GM10266 (cell line): ENCODE measurements around the gene BLID.

Source experiments
- DNase-seq: peaks from one replicate; pipeline ENCODE4 v3.0.0; 2012; ENCODE audit errors: extremely low spot score
- CTCF ChIP-seq: IDR thresholded peaks from 2 replicates; pipeline ENCODE4 v1.5.1; 2012; ENCODE audit warnings: mild to moderate bottlenecking, low read depth; ENCODE audit not compliant: control insufficient read depth, insufficient read depth; ENCODE audit errors: missing control alignments

Gene BLID

DNA sequence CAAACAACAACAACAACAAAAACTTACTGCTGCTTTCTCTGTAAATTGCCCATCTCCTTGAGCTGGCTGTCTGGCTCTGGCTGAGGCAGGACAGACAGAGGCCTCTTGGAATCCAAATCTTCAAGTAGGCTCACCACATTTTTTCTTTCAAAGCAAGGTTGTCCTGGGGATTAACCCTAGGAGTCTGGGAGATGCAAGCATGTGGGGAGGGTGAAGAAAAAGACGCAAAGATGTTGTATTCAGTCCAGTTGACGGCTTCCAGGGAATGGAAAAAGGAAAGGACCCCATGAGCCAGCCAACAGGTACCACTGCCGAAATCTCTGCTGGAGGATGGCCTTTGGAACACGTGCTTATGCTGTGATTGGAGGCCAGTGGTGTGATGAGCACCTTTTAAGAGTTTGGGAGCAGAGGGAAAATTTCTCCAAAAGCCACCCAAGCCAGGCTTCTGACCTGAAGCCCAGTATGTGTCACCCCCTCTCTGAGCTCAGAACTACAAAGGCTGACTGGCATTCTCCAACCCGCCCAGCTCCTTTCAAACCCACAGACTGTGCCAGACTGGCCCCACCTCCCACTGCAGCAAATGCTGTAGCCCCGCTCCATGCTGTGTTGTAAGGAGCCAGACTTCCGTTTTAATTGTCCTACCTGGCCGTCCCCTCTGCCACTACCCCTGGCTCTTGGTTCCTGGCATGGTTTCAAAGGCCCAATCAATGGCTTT, 10.8 kb downstream of the BLID start:
- DNase-seq: no peak
- no peak for TF ChIP-seq CTCF

- DNase-seq: no peak
- no peak for TF ChIP-seq CTCF
Measured at GRCh38 chr11:122104341-122104740, 11.7 kb downstream of the BLID start.

GRCh38 chr11:122103726-122104125, 12.3 kb downstream of the BLID start:
- no peak for DNase-seq
- TF ChIP-seq CTCF: no peak

- DNase-seq: no peak
- no peak for TF ChIP-seq CTCF
Measured at GRCh38 chr11:122103321-122103720, 12.7 kb downstream of the BLID start.

- TF ChIP-seq CTCF: no peak
- DNase-seq: no peak
Measured at GRCh38 chr11:122102426-122102825, 13.6 kb downstream of the BLID start.

DNA sequence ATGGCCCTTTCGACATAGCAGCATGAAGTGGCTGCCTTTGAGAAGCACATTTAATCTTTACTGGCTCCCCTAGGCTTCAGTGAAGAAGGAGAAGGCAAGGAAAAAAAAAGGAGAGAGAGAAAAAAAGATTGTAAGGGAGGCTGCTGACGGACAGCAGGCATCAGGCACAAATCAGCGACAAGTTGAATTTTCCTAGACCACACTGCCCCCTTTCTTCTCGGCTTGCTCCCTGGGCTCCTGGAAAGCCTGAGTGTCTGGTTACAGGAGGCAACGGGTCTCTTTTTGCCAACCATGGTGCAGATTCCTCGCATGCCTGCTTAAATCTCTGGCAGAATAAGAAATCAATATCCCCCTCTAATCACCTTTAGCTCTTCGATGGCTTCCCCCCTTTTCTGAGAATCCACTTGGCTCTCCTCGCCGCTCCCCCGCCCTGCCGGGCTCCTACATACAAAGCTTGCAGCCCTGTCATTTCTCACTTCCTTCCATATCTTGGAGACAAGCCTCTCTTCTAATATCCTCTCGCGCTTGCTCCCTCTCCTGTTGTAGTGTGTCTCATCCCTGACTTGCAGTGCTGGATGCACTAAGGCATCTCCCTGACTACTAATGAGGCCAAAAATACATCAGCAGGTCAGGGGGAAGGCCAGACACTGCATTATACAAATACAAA, 14.3 kb downstream of the BLID start:
- TF ChIP-seq CTCF: no peak
- no peak for DNase-seq

- no peak for TF ChIP-seq CTCF
- no peak for DNase-seq
Measured at GRCh38 chr11:122100756-122101080, 15.3 kb downstream of the BLID start.
